ENCODE measurements around the gene BMAL2.

- TF ChIP-seq POLR2A (IDR thresholded peaks at IDR 0.05) (no peak), CTCF (IDR thresholded peaks at IDR 0.05) (no peak)
Measured at GRCh38 chr12:27293463-27293862, 39.2 kb upstream of the BMAL2 start.

All from esophagus squamous epithelium (tissue), 4 donors.